ENCODE results near the gene CCNY.
A peak's percentile ranks its signal among the peaks of the same experiment; 100 is the strongest.

Gene CCNY

DNA sequence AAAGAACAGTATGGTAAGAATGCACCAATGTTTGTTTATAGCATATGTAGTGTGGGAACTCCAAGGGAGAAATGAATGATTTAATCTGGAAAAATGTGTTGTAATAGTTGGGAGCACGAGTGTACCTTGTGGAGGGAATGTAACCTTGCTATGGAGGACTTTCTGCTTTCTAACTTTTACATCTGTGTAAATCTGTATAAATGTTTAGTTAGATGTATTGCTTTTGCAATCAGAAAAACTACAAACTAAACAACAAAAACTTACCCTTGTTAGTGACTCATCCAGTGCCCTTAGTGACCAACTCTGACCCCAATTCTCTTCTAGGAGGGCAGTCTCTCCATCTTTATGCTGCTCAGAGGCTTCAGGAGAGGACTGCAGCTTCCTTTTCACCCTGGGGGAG, 89.3 kb downstream of the CCNY start:
- no peak for DNase-seq (ENCODE audit: low read depth in 2 of 2)

DNA sequence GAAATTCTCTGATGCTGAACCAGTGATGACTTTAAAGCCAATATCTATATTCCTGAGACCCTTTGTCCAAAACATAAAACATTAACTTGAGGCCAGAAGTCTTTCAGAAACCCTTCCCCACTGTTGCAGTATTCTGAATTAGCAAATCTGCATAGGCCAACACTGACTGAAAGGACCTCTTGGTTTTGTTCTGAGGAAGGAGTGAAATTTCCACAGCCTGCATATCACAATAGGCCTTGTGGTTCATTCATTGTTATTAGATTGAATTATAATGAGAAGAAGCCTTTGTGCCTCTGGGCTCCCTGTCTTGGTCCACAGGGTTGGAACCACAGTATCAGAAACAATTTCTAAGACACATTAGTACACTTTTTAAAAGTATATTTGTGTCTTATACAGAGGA, 90.3 kb downstream of the CCNY start:
- DNase-seq (ENCODE audit: low read depth in 2 of 2) = no peak

DNA sequence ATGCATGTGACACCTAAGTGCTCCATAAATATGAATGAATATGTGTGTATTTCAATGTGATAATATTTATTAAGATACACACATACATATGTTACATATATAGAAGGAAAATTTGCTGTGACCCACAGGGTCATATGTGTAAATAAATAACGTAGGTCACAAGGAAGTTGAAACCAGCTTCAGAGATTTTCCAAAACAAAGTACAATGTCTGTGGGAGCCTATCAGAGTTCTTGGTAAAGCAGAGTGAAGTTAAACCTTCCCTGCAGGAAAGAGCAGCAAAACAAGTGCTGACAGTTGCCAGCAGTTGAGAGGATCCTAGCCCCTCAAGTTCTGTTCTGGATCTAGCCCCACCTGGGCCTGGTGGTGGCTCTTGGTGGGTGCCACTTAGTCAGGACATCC, 91.2 kb downstream of the CCNY start:
- DNase-seq (ENCODE audit: low read depth in 2 of 2) = no peak

DNA sequence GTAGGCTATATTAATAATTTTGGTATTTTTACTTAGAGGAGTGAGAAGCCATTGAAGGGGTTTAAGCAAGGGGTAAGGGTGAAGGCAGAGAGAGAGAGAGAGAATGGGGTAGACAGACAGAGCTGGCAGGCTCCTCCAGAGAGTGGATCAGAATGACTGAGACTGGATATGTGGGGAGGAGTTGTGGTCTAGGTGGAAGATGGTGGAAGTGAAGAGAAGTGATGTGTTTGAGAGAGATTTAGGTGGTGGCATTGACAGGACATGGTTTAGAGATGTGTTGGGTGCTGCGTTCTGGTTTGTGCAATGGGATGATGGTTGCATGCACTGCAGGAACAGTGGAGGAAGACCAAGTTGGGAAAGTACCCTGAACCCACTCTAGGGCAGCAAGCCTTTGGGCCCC, 92.2 kb downstream of the CCNY start:
- DNase-seq (ENCODE audit: low read depth in 2 of 2) = no peak

DNA sequence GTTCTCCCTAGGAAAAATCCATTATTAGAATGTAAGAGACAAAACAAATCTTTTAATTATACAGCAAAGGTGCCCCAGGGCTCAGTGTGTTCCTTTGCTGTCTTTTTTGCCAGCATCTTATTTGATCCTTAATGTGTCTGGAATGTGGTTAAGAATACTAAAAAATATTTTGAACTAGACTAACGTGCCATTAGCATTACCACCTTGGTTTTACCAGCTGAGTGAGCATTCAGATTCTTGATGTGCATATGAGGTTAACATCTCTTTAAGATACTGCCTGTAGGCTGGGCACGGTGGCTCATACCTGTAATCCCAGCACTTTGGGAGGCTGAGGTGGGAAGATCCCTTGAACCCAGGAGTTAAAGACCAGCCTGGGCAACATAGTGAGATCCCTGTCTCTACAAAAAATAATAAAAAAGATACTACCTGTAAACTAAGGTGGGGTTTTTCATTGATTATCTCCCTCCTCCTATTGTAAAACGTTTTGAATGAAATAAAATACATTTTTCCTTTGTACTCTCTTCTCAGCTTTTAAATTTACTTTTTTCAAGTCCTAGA, 96.6 kb downstream of the CCNY start:
- no peak for DNase-seq (ENCODE audit: low read depth in 2 of 2)

DNA sequence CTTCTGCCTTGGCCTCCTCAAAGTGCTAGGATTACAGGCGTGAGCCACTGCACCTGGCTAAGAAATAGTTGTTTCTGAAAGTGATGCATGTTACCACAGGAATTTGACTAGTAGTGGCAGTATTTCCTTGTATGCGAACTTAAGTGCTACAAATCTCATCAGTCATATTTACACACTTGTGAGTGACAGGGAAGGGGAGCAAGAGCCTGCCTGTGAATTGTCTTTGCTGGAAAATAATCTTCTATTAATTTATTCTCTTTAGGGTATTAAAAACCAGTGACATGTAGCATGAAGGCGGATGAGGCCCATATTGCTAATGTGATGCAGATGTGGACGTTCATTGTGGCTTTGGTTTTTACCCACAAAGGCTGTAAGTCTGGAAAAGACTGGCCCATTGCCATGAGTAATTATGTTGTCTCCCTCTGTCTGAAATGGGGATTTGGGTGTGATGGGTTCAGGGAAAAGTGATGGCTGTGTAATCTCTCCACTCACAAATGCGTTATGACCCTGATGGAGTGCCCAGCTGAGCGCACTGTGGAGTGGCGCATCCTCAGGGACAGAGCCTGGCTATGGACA, 97.6 kb downstream of the CCNY start:
- peak; percentile 93 to 95 for DNase-seq (ENCODE audit: low read depth in 2 of 2)

DNA sequence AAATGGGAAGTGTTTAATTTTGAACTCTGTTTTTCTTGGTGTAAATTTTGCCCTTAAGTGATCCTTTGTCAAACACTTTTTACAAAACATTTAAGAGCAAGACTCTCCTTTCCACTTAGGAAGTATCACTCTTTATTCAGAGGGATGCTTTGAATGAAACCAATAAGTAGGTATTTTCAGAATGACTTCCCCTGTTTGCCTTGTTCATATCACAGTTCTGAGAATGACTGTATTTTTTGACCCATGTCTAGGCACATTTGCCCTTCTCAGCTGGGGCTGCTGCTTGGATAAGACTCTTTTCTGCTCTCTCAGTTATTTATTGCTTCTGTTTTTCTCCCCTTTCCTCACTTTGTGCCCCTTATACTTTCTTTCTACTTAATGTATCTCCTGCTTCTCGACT, 98.2 kb downstream of the CCNY start:
- DNase-seq (ENCODE audit: low read depth in 2 of 2) = no peak

DNA sequence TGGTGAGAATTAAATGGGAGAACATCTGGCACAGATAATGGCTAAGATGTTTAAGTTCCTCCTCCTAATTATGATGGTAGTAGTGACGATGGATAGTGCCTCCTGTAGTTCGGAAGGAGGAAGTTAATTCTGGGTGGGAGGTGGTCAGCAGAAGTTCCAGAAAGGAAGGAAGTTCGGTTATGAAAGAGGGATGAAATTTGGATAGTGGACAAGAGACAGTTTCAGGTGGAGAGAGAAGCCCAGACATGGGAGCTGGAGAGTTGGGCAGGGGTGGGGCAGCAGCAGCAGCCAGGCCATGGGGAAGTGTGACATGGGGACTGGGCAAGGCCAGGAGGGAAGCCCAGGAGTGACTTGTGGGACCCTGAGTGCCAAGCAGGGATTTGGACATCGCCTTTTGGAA, 99.5 kb downstream of the CCNY start:
- no peak for DNase-seq (ENCODE audit: low read depth in 2 of 2)

DNA sequence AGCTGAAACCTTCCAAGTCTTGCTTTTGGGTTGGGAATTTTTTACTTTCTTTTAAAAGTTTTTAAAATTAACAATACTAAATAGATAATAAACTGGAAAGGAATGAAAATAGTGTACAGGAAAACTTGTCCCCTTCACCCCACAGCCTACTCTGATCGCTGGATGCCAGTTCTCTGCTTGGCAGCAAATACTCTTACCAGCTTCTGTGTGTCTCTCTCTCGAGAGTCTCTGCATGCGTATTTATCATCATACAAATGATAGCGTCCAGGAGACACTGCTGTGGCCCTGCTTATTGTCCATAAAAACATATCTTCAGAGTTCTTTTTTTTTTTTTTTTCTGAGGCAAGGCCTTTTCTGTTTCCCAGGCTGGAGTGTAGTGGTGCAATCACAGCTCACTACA, 101.5 kb downstream of the CCNY start:
- no peak for DNase-seq (ENCODE audit: low read depth in 2 of 2)

DNA sequence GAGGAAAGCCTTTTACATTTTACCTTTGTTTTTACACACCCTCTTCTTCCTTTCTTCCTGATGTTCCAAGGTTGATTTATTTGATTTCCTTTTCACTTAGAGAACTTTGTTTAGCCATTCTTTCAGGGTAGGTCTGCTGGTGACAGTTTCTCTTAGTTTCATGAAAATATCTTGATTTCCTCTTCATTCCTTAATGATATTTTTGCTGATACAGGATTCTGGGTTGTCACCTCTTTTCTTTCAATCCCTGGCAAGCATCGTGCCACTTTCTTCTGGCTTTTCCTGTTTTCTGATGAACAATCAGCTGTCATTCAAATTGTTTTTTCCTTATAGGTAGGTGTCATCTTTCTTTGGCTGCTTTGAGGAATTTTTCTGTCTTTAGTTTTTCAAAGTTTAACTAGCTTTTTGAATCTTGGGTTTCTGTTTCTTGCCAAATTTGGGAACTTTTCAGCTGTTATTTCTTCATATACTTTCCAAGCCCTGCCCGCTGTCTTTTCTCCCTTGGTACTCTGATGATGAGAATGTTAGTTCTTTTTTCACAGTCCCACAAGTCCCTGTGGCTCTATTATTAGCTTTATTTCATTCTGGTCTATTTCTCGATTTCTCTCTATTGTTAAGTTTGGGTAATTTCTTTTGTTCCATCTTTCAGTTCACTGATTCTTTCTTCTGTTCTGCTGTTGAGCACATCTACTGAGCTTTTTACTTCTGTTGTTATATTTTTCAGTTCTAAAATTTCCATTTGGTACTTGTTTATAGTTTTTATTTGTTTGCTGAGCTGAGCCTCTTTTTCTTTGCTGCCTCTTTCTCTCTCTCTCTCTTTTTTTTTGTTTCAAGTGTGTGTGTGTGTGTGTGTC, 102.6 kb downstream of the CCNY start:
- DNase-seq (ENCODE audit: low read depth in 2 of 2) = no peak

DNA sequence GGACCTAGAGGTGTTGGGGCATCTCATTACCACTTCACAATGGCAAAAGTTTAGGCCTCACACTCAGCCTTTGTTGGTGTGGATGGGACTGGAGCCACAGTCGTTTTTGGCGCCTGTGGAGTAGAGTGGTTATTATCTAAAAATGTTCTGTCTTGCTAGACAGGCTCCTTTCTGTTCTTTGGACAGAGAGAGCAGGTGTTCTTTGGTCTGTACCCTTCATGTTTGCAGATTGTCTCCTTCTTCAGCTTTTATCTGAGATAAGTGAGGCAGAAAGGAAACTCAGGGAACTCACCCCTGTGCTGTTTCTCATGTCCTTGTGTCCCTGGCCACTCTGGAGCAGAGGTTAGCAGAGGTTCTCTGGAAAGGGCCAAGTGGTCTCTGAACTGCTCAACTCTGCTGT, 103.7 kb downstream of the CCNY start:
- DNase-seq (ENCODE audit: low read depth in 2 of 2) = no peak

DNA sequence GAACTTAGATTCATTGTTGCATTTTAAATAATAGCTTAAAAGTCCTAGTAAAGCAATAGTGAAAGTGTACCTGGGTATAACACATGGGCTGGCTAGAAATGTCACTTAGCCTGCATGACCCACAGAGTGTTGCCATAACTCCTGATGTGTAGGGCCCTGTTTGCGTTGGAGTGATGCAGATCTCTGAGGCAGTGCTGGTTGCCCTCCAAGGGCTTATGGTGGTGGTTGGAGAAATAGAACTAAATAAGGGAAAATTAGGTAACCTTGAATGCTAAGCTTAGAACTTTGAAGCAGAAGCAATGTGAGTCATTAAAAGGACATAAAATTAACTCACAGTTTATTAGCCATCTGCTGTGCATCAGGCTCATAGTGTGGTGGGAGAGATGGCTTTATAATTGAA, 105.7 kb downstream of the CCNY start:
- no peak for DNase-seq (ENCODE audit: low read depth in 2 of 2)

DNA sequence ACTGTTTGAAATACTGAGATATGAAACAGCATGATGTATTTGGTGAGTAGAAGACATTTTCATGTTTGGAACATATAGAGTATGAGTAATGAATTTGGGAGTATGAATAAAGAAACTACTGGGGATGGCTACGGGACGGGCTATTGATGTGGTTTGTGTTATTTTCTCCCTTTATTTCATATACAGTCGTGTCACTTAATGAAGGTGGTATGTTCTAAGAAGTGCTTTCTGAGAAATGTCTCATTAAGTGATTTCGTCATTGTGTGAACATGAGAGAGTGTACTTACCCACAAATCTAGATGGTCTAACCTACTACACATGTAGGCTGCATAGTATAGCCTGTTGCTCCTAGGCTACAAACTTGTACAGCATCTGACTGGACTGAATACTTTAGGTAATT, 106.3 kb downstream of the CCNY start:
- no peak for DNase-seq (ENCODE audit: low read depth in 2 of 2)

DNA sequence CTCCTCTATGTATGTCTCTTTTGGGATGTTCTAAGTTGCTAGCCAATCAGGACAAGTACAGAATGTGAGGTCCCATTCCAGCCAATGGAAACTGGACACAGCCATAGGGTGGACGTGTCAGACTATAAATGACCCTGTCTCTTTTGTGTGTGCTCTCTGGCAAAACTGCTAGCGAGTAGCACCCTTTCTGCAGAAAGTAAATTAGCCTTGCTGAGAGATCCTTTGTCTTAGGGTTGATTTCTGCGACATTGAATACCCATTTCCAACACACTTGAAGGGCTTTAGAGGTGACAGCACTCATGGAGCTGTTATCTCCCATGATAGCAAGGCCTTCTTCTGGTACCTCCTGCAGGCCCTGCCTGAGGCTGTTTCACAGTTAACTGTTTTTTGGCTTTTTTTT, 107.5 kb downstream of the CCNY start:
- no peak for DNase-seq (ENCODE audit: low read depth in 2 of 2)

DNA sequence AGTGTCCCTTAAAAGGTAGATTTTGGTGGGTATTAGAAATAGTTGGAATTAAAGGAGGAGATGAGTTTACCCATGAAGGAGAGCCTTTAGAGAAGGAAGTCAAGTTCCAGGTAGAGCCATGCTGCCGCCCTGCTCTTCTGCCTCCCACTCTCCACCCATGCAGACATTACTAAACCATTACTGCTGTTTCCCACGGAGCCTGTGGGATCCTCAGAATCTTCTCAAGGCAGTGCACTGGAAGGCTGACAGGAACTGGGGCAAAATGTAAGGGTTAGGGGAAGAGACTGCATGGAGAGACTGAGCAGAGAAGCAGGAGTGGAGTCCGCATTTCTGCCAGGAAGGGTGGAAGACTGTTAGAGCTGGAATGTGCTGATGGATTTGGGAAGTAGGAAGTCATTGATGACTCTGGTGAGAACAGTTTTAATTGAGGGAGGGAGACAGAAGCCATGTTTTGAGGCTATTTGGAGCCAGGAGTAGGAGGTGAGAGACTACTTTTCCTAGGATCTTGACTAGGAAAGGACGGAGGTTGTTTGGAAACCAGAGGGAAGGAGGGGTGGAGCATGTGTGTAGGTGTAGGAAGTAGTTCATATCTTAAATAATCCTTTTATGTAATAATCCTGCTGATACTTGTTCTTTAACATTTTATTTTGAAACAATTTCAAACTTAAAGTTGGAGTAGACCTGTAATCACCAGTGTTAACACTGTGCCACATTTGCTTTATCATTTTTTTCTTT, 109.0 kb downstream of the CCNY start:
- DNase-seq (ENCODE audit: low read depth in 2 of 2) = no peak

DNA sequence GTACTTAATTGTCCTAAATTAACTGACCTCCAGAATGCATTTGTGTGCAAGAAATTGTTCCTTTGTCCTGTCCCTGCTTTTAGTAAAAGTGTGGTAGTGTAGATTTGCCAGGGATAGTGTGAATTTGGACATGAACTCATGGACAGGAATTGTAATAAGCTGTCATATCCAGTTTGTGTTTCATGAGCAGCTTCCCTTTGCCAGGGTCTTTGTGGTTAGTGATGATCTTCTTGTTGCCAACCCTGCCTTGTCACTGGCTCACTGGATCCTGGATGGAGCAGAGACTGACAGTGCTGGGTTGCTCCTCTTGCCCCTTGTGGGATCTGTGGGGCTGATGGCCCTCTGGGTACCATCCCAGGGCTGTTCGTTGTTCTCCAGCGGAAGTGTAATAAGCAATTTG, 110.1 kb downstream of the CCNY start:
- DNase-seq (ENCODE audit: low read depth in 2 of 2) = no peak

DNA sequence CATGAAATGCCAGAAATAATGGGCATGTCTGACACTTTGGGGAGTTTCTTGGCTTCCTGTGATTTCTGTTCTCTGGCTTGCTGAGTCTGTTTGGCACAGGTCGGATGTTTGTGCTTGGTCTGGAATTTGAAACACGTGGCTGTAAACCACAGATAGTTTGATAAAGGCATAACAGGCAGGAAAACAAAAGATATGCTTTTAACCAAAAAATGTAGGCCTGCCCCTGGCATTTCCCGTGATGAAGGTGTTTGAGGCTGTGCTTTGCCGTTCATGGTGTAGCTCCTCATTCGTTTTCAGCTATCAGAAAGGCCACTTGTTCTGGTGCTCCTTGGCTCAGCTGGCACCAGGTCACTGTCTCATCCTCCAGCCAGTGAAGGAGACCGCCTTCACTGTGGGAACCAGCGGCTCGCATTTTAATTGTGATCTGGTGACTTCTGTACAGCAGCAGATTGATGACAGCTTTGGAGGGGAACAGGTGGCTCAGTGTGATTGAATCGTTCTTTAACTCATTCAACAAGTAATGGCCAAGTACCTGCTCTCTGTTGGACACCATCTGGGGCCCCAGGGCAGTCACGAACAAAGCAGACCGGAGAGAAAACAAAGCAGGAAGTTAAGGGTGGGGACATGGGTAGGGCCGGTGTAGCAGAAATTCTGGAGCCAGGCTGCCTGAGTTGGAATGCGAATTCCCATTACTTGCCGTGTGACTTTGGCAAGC, 111.5 kb downstream of the CCNY start:
- DNase-seq (ENCODE audit: low read depth in 2 of 2) = no peak

DNA sequence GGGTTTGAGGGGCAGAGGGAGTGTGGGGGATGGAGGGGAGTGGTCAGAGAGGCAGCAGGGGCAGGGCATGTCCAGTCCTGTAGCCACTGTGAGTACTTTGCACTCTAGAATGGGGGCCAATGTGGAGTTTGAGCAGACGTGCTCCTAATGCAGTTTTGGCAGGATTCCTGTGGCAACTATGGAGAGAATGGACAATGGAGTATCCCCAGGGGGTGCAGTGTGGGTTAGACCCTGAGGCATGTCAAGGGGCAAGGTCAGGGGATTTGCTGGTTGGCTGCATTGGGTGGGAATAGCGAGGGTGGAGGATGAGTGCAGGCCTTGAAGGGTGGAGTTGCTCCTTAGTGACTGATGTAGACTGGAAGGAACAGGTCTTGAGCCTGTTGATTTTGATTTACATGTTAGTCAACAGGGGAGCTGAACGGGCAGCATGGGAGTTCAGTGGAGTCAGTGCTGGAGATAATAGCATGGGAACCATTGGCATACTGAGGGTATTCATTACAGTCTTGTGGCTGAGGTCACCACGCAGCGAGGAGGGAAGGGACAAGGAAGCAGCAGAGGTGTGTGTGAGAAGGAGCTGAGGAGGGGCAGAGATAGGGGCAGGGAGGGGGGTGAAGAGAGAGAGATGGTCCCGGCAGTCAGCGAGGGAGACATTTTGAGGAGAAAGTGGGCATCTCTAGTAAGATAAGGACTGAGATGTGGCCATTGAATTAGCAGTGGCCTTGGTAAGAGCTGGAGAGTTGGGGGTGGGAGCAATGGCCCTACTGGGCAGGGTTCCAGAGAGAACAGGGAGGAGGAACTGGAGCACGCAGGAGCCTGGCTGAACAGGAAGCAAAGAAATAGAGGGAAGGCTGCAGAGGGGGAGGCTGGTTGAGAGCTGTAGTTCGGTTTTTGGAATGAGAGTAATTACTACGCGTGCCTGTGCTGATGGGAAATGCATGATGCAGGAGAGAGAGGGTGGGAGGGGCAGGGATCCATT, 112.7 kb downstream of the CCNY start:
- no peak for DNase-seq (ENCODE audit: low read depth in 2 of 2)

DNA sequence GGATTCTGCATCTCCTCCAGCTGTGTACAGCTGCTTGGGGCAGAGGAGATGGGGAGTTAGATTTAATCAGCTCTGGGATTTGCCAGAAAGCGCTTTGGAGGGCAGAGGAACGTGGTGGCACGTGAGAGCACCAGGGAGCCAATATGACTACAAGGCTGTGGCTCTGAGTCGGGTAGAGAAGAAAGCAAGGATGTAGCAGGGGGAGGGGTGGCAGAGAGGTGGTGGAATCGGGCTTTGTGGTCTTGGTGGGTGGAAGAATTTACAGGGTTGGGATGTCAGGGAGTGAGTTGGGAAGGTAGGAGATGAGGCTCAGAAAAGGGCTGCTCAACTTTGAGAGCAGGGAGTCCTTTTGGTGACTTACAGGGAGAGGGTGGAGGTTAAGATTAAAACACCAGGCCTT, 113.6 kb downstream of the CCNY start:
- DNase-seq (ENCODE audit: low read depth in 2 of 2) = no peak

DNA sequence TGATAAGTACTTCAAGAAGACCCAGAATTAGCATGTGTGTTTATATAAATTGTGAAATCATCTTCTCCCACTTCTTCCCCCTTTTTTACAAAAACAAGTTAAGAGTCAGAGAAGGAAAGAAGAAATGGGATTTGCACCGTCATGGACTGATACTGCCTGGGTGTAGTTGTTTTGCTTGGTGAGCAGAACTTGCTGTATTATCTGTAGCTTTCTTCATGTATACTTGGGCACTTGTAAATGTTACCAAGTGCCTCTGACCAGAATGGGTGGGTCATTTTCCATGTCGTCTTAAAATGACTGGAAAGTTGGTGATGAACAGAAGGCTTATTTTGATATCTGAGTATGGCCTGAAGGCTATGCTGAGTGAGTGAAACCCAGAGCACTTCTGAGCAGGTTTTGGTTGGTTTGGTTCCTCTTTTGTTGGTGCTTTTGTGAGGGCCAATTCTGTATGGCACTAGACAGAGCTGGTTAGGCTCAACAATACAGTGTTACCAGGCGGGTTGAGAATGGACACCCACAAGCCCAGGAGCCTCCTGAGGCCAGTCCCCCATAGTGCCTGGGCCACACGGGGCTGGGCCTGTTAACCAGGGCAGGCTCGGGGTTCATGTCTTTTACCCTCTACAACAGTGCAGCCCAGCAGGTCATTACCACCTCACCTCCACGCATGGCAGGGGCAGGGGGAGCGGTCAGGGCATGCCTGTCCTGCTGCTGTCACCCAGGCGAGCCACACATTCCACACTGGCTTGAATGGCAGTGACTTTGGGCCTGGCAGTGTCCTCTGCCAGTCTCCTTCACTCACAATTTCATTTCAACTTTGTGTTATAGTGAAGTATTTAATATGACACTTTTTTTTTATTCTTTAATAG, 115.1 kb downstream of the CCNY start:
- DNase-seq (ENCODE audit: low read depth in 2 of 2) = no peak

Data from fibroblast of skin of left biceps (primary cell).